RKO (cell line): ENCODE results near the gene PER3.
"Not testable (repeated sequence)": the region's sequence is repeated elsewhere in the genome, so short reads cannot be mapped to it uniquely, and the experiment has no call there.

Experiments used
- DNase-seq: peaks from one replicate; pipeline ENCODE4 v3.0.0-alpha.2; 2016; ENCODE audit warnings: low spot score

The PER3 gene

GRCh38 chr1:7778133-7778628, 5.9 kb upstream of the PER3 start:
- no peak for DNase-seq

- DNase-seq, result no peak
Observed at GRCh38 chr1:7780976-7781375, 3.1 kb upstream of the PER3 start.

- DNase-seq, result no peak
Observed at GRCh38 chr1:7781501-7781900, 2.6 kb upstream of the PER3 start.

- DNase-seq, result no peak
Observed at GRCh38 chr1:7781923-7782495, 2.1 kb upstream of the PER3 start.

- DNase-seq, result peak; percentile 72
Observed at GRCh38 chr1:7783178-7783711, 846 bp upstream of the PER3 start.

GRCh38 chr1:7784492-7785071, 491 bp downstream of the PER3 start:
- no peak for DNase-seq

- DNase-seq, result no peak
Observed at GRCh38 chr1:7785108-7785507, 1.0 kb downstream of the PER3 start.

- no peak for DNase-seq
Observed at GRCh38 chr1:7786795-7787194, 2.7 kb downstream of the PER3 start.

GRCh38 chr1:7789828-7790227, 5.7 kb downstream of the PER3 start:
- no peak for DNase-seq

- DNase-seq, result not testable (repeated sequence)
Observed at GRCh38 chr1:7791027-7791426, 6.9 kb downstream of the PER3 start.

GRCh38 chr1:7795406-7795805, 11.3 kb downstream of the PER3 start:
- DNase-seq, result no peak

GRCh38 chr1:7805460-7805859, 21.4 kb downstream of the PER3 start:
- no peak for DNase-seq

GRCh38 chr1:7808253-7808844, 24.3 kb downstream of the PER3 start:
- peak; percentile 75 for DNase-seq

GRCh38 chr1:7809742-7810141, 25.7 kb downstream of the PER3 start:
- DNase-seq, result no peak

- peak; percentile 96 for DNase-seq
Observed at GRCh38 chr1:7810395-7810794, 26.3 kb downstream of the PER3 start.

- no peak for DNase-seq
Observed at GRCh38 chr1:7811476-7811875, 27.4 kb downstream of the PER3 start.

- no peak for DNase-seq
Observed at GRCh38 chr1:7813677-7814373, 29.7 kb downstream of the PER3 start.

- no peak for DNase-seq
Observed at GRCh38 chr1:7821282-7821681, 37.2 kb downstream of the PER3 start.

- no peak for DNase-seq
Observed at GRCh38 chr1:7824701-7825100, 40.6 kb downstream of the PER3 start.

- DNase-seq, result no peak
Observed at GRCh38 chr1:7826363-7826762, 42.3 kb downstream of the PER3 start.

GRCh38 chr1:7827126-7827955, 43.2 kb downstream of the PER3 start:
- DNase-seq, result no peak

GRCh38 chr1:7831458-7831857, 47.4 kb downstream of the PER3 start:
- DNase-seq, result no peak
